NK-92 (cell line): ENCODE measurements around the gene TIMM8B.
"Not testable (repeated sequence)": the region's sequence is repeated elsewhere in the genome, so short reads cannot be mapped to it uniquely, and the experiment has no call there.

Source experiments
- DNase-seq: peaks from one replicate; lab custom pipeline; 2025; ENCODE audit not compliant: unreplicated experiment; lab: John Stamatoyannopoulos, UW

Gene TIMM8B

GRCh38 chr11:112082729-112083128, 3.8 kb downstream of the TIMM8B start:
- DNase-seq = no peak

GRCh38 chr11:112073941-112074811, 12.4 kb downstream of the TIMM8B start, which contains the start of the genes NKAPD1 and PIH1D2:
Gene NKAPD1, plus strand, starts transcription at chr11:112074299. Its CDS starts 1,276 bp downstream, at chr11:112075575.
Gene PIH1D2, minus strand, starts transcription at chr11:112074017. Its CDS starts 843 bp downstream, at chr11:112073174.
- peak; percentile 8 for DNase-seq

- DNase-seq = no peak
Measured at GRCh38 chr11:112062923-112063322, 23.6 kb downstream of the TIMM8B start.

- no peak for DNase-seq
Measured at GRCh38 chr11:112058103-112058502, 28.5 kb downstream of the TIMM8B start.

- no peak for DNase-seq
Measured at GRCh38 chr11:112057170-112057569, 29.4 kb downstream of the TIMM8B start.

GRCh38 chr11:112051768-112052167, 34.8 kb downstream of the TIMM8B start:
- DNase-seq = no peak

- DNase-seq = no peak
Measured at GRCh38 chr11:112050721-112051120, 35.8 kb downstream of the TIMM8B start.

- DNase-seq = no peak
Measured at GRCh38 chr11:112049777-112050176, 36.8 kb downstream of the TIMM8B start.

GRCh38 chr11:112048256-112048655, 38.3 kb downstream of the TIMM8B start:
- DNase-seq = not testable (repeated sequence)

GRCh38 chr11:112046647-112047046, 39.9 kb downstream of the TIMM8B start:
- not testable (repeated sequence) for DNase-seq

GRCh38 chr11:112044961-112045360, 41.6 kb downstream of the TIMM8B start:
- DNase-seq = no peak

- DNase-seq = no peak
Measured at GRCh38 chr11:112042961-112043304, 43.6 kb downstream of the TIMM8B start.

- DNase-seq = no peak
Measured at GRCh38 chr11:112042161-112042960, 44.2 kb downstream of the TIMM8B start.

- no peak for DNase-seq
Measured at GRCh38 chr11:112037527-112037926, 49.0 kb downstream of the TIMM8B start.
